HG02885 (cell line): Measurements from ENCODE around the gene CLEC1A.
A peak's percentile ranks its signal among the peaks of the same experiment; 100 is the strongest.
"Not testable (repeated sequence)": the region's sequence is repeated elsewhere in the genome, so short reads cannot be mapped to it uniquely, and the experiment has no call there.

Source experiments
- ATAC-seq: cut with Tn5 transposase; IDR thresholded peaks from one replicate; pipeline ENCODE4 v1.9.1; 2021; ENCODE audit warnings: mild to moderate bottlenecking; ENCODE audit not compliant: unreplicated experiment, poor library complexity

Gene CLEC1A

GRCh38 chr12:10065241-10065640 is 33.5 kb downstream of the CLEC1A start:
- no peak for ATAC-seq

- ATAC-seq: no peak
Observed at GRCh38 chr12:10058387-10058786, 40.4 kb downstream of the CLEC1A start.

- peak; percentile 50 for ATAC-seq
Observed at GRCh38 chr12:10052193-10052913, 46.4 kb downstream of the CLEC1A start.

- ATAC-seq: no peak
Observed at GRCh38 chr12:10048526-10048925, 50.3 kb downstream of the CLEC1A start.

- no peak for ATAC-seq
Observed at GRCh38 chr12:10042167-10042566, 56.6 kb downstream of the CLEC1A start.

GRCh38 chr12:10033783-10034545 is 64.8 kb downstream of the CLEC1A start:
- ATAC-seq: no peak

GRCh38 chr12:10031771-10032175 is 67.0 kb downstream of the CLEC1A start:
- ATAC-seq: no peak

- ATAC-seq: no peak
Observed at GRCh38 chr12:10031321-10031720, 67.5 kb downstream of the CLEC1A start.

- no peak for ATAC-seq
Observed at GRCh38 chr12:10030446-10030845, 68.3 kb downstream of the CLEC1A start, which contains the start of gene CLEC9A. Gene CLEC9A (plus strand): TSS chr12:10030682. CDS start chr12:10052688, 22,006 bp downstream.

GRCh38 chr12:10027721-10028120 is 71.1 kb downstream of the CLEC1A start:
- no peak for ATAC-seq

GRCh38 chr12:10027311-10027710 is 71.5 kb downstream of the CLEC1A start:
- no peak for ATAC-seq

- ATAC-seq: not testable (repeated sequence)
Observed at GRCh38 chr12:10026666-10027065, 72.1 kb downstream of the CLEC1A start.

GRCh38 chr12:10025236-10025635 is 73.5 kb downstream of the CLEC1A start:
- no peak for ATAC-seq

- no peak for ATAC-seq
Observed at GRCh38 chr12:10021342-10021741, 77.4 kb downstream of the CLEC1A start.
